ENCODE data around the gene CDH23. TPM values are rescaled to one million over a fixed set of nuclear protein-coding genes. Genes with fewer than 3 reads are reported as not detected.

The CDH23 gene
- total and polyA plus RNA-seq, 2 experiments from 2014 or later, result 0.08 TPM; not detected in 1

DNA sequence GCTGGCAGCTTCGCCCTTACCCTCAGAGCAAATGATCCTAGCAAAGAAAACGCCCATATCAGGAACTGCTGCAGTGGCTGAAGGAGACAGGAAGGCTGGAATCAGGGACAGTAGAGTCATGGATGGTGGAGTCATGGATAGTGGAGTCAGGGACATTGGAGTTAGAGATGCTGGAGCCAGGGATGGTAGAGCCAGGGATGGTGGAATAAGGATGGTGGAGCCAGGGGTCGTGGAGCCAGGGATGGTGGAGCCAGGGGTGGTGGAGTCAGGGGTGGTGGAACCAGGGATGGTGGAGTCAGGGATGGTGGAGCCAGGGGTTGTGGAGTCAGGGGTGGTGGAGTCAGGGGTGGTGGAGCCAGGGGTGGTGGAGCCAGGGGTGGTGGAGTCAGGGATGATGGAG, 291.5 kb downstream of the CDH23 start:
- no peak for DNase-seq
- no peak overlapping the region for H3K4me3 ChIP-seq
- peaks cover 9% of the 10 kb centered on the region; the same call in 1 of the 2 replicates for H3K27me3 ChIP-seq (replicated peaks; ENCODE audit: insufficient read depth)
- no peaks in the 10 kb centered on the region for H3K9me3 ChIP-seq (ENCODE audit: low read depth)
- H3K4me1 ChIP-seq (ENCODE audit: insufficient read depth), result no peaks in the 10 kb centered on the region
- no peak overlapping the region for H3K27ac ChIP-seq
- H3K9ac ChIP-seq, result no peak overlapping the region
- no peaks in the 10 kb centered on the region for H4K20me1 ChIP-seq (ENCODE audit: insufficient read depth)
- no peaks in the 10 kb centered on the region for H3K9me2 ChIP-seq (ENCODE audit: insufficient read depth)
- TF ChIP-seq EZH2 (IDR thresholded peaks at IDR 0.05; ENCODE audit: insufficient read depth, poor library complexity, severe bottlenecking) (no peak), EZH2phosphoT487 (IDR thresholded peaks at IDR 0.05; ENCODE audit: insufficient read depth, low read depth) (no peak)
- no peaks in the 10 kb centered on the region for H3K36me3 ChIP-seq (ENCODE audit: low read depth)
- in situ Hi-C loops (cut with MboI), result no loop called here
- no peak overlapping the region for H2AFZ ChIP-seq
- H3K79me2 ChIP-seq (ENCODE audit: insufficient read depth), result no peaks in the 10 kb centered on the region
- H3K4me2 ChIP-seq (ENCODE audit: unreplicated experiment), result no peak overlapping the region
- 70 to 74% methylated on average over 3 of the region's 3 CpGs for WGBS, 2 experiments (ENCODE audit: low coverage in 1 of 2, low lambda C conversion rate in 2 of 2, missing lambda C conversion rate in 2 of 2)
- peaks cover 4% of the 10 kb centered on the region; the same call in 1 of the 2 replicates for H3F3A ChIP-seq (ENCODE audit: insufficient read depth)

GRCh38 chr10:71690094-71690720, 293.5 kb downstream of the CDH23 start:
- Histone ChIP-seq H3K4me2 (ENCODE audit: unreplicated experiment) (no peak overlapping the region), H3F3A (ENCODE audit: insufficient read depth) (peaks cover 4% of the 10 kb centered on the region; the same call in 1 of the 2 replicates), H3K79me2 (ENCODE audit: insufficient read depth) (no peaks in the 10 kb centered on the region), H3K9ac (no peak overlapping the region), H3K9me3 (ENCODE audit: low read depth) (no peaks in the 10 kb centered on the region), H3K4me1 (ENCODE audit: insufficient read depth) (no peaks in the 10 kb centered on the region), H3K36me3 (ENCODE audit: low read depth) (no peaks in the 10 kb centered on the region), H3K9me2 (ENCODE audit: insufficient read depth) (no peaks in the 10 kb centered on the region), H2AFZ (no peak overlapping the region), H3K4me3 (no peak overlapping the region), H4K20me1 (ENCODE audit: insufficient read depth) (no peaks in the 10 kb centered on the region), H3K27me3 (replicated peaks; ENCODE audit: insufficient read depth) (peaks cover 4% of the 10 kb centered on the region; the same call in 1 of the 2 replicates), H3K27ac (no peak overlapping the region)
- in situ Hi-C loops (cut with MboI), result no loop called here
- TF ChIP-seq EZH2phosphoT487 (IDR thresholded peaks at IDR 0.05; ENCODE audit: insufficient read depth, low read depth) (no peak), EZH2 (IDR thresholded peaks at IDR 0.05; ENCODE audit: insufficient read depth, poor library complexity, severe bottlenecking) (no peak)
- WGBS, 2 experiments (ENCODE audit: low coverage in 1 of 2, low lambda C conversion rate in 2 of 2, missing lambda C conversion rate in 2 of 2), result 68 to 73% methylated on average over 7 to 13 of the region's 13 CpGs
- no peak for DNase-seq

DNA sequence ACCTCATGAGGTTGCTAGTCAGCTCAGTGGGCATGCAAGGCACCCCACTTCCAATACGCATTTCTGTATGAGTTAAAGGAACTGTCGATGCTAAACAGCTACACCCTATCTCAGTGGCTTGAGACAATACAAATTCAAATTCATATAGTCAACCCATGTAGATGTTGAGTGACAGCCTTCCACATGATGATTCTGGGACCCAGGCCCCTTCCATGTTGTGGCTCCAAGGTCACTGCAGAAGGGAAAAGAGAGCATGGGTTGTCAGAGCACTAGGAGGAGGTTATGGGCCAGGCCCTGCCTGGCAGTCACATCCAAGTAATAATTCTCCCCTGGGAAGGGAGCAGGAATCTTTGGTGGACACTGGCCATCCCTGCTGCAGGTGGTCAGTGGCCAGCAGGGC, 294.7 kb downstream of the CDH23 start:
- H3K9me2 ChIP-seq (ENCODE audit: insufficient read depth), result no peaks in the 10 kb centered on the region
- whole genome bisulfite sequencing, 2 experiments (ENCODE audit: low coverage in 1 of 2, low lambda C conversion rate in 2 of 2, missing lambda C conversion rate in 2 of 2), result 91 to 96% methylated on average over 2 of the region's 2 CpGs
- peaks cover 4% of the 10 kb centered on the region; the same call in 1 of the 2 replicates for H3F3A ChIP-seq (ENCODE audit: insufficient read depth)
- no peaks in the 10 kb centered on the region for H3K79me2 ChIP-seq (ENCODE audit: insufficient read depth)
- no peak overlapping the region for H2AFZ ChIP-seq
- H3K9me3 ChIP-seq (ENCODE audit: low read depth), result no peaks in the 10 kb centered on the region
- in situ Hi-C loops (cut with MboI), result no loop called here
- H3K4me3 ChIP-seq, result no peak overlapping the region
- DNase-seq, result no peak
- H3K27me3 ChIP-seq (replicated peaks; ENCODE audit: insufficient read depth), result peaks cover 4% of the 10 kb centered on the region; the same call in 1 of the 2 replicates
- no peaks in the 10 kb centered on the region for H3K36me3 ChIP-seq (ENCODE audit: low read depth)
- H3K4me2 ChIP-seq (ENCODE audit: unreplicated experiment), result no peak overlapping the region
- H3K4me1 ChIP-seq (ENCODE audit: insufficient read depth), result no peaks in the 10 kb centered on the region
- TF ChIP-seq EZH2 (IDR thresholded peaks at IDR 0.05; ENCODE audit: insufficient read depth, poor library complexity, severe bottlenecking) (no peak), EZH2phosphoT487 (IDR thresholded peaks at IDR 0.05; ENCODE audit: insufficient read depth, low read depth) (no peak)
- no peak overlapping the region for H3K9ac ChIP-seq
- H4K20me1 ChIP-seq (ENCODE audit: insufficient read depth), result no peaks in the 10 kb centered on the region
- H3K27ac ChIP-seq, result no peak overlapping the region

DNA sequence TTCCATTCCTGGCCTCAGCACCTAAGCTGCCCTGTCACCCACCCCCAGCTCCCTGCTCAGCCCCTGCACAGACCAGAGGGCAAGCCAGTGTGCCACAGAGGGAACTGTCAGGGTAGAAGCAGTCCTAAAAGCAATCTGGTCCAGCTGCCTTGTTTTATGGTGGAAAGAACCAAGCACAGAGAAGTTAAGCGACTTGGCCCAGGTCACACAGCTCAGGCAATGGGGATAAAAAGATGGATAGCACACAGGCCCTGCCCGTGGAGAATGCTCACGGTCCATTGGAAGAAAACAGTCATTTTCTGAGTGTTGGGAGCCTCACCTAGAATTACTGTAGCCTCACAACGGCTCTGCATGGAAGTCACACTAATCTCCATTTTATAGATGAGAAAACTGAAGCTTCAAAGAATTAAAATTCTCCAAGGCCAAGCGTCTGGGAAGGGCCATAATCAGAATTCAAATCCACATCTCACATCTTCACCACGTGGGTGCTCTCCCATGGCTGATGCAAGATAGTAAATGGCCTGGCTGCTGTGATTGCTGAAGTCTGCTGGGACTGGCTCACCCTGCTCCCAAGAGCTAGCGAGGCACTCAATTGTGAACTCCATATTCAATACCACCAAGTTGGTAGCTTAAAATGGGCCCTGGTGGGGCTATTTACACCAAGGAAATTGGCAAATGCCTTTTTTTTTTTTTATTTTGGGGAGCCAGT, 296.0 kb downstream of the CDH23 start:
- H3F3A ChIP-seq (ENCODE audit: insufficient read depth), result peaks cover 4% of the 10 kb centered on the region; the same call in 1 of the 2 replicates
- H3K79me2 ChIP-seq (ENCODE audit: insufficient read depth), result no peaks in the 10 kb centered on the region
- 66 to 67% methylated on average over 7 of the region's 7 CpGs for WGBS, 2 experiments (ENCODE audit: low coverage in 1 of 2, low lambda C conversion rate in 2 of 2, missing lambda C conversion rate in 2 of 2)
- no peak overlapping the region for H2AFZ ChIP-seq
- no peaks in the 10 kb centered on the region for H3K36me3 ChIP-seq (ENCODE audit: low read depth)
- no peaks in the 10 kb centered on the region for H4K20me1 ChIP-seq (ENCODE audit: insufficient read depth)
- no peak overlapping the region for H3K4me2 ChIP-seq (ENCODE audit: unreplicated experiment)
- peaks cover 4% of the 10 kb centered on the region; the same call in 1 of the 2 replicates for H3K27me3 ChIP-seq (replicated peaks; ENCODE audit: insufficient read depth)
- in situ Hi-C loops (cut with MboI), result no loop called here
- H3K9ac ChIP-seq, result no peak overlapping the region
- H3K4me3 ChIP-seq, result no peak overlapping the region
- TF ChIP-seq EZH2phosphoT487 (IDR thresholded peaks at IDR 0.05; ENCODE audit: insufficient read depth, low read depth), result no peak
- no peak overlapping the region for H3K27ac ChIP-seq
- no peaks in the 10 kb centered on the region for H3K9me3 ChIP-seq (ENCODE audit: low read depth)
- no peak for DNase-seq
- no peaks in the 10 kb centered on the region for H3K9me2 ChIP-seq (ENCODE audit: insufficient read depth)
- H3K4me1 ChIP-seq (ENCODE audit: insufficient read depth), result no peaks in the 10 kb centered on the region

Measured in GM23248 (cell line).